ENCODE measurements around the gene C5orf46.

DNA sequence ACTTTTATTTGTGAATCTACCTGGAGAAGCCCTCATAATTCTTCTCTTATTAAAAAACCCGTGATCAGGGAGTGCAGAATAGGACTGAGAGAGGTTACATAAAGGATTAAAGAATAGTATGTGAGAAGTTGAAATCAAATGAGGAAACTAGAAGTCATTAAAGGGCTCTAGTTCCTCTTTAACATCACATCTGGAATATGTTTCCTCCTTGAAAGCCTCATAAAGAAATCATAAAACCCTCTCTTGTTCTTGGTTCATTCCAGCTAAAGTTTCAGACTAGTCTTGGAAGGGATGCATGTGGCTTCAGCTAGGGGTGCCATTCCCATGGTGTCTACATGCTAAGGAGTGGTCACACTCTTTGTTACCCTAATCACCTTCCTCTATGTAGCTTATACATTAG lies 5.7 kb upstream of the C5orf46 start:
- TF ChIP-seq, protein P1, sequence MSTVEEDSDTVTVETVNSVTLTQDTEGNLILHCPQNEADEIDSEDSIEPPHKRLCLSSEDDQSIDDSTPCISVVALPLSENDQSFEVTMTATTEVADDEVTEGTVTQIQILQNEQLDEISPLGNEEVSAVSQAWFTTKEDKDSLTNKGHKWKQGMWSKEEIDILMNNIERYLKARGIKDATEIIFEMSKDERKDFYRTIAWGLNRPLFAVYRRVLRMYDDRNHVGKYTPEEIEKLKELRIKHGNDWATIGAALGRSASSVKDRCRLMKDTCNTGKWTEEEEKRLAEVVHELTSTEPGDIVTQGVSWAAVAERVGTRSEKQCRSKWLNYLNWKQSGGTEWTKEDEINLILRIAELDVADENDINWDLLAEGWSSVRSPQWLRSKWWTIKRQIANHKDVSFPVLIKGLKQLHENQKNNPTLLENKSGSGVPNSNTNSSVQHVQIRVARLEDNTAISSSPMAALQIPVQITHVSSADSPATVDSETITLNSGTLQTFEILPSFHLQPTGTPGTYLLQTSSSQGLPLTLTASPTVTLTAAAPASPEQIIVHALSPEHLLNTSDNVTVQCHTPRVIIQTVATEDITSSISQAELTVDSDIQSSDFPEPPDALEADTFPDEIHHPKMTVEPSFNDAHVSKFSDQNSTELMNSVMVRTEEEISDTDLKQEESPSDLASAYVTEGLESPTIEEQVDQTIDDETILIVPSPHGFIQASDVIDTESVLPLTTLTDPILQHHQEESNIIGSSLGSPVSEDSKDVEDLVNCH (CRISPR knock-in tag; IDR thresholded peaks at IDR 0.05): no peak
- TF ChIP-seq MEIS2 (CRISPR knock-in tag; IDR thresholded peaks at IDR 0.05): no peak
- TF ChIP-seq TEAD3 (CRISPR knock-in tag; optimal IDR thresholded peaks at IDR 0.05; ENCODE audit: borderline replicate concordance): no peak
- no peak for TF ChIP-seq EZH2 (conservative IDR thresholded peaks at IDR 0.05; ENCODE audit: low read depth, low read length)
- TF ChIP-seq, protein P2, sequence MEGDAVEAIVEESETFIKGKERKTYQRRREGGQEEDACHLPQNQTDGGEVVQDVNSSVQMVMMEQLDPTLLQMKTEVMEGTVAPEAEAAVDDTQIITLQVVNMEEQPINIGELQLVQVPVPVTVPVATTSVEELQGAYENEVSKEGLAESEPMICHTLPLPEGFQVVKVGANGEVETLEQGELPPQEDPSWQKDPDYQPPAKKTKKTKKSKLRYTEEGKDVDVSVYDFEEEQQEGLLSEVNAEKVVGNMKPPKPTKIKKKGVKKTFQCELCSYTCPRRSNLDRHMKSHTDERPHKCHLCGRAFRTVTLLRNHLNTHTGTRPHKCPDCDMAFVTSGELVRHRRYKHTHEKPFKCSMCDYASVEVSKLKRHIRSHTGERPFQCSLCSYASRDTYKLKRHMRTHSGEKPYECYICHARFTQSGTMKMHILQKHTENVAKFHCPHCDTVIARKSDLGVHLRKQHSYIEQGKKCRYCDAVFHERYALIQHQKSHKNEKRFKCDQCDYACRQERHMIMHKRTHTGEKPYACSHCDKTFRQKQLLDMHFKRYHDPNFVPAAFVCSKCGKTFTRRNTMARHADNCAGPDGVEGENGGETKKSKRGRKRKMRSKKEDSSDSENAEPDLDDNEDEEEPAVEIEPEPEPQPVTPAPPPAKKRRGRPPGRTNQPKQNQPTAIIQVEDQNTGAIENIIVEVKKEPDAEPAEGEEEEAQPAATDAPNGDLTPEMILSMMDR (CRISPR knock-in tag; IDR thresholded peaks at IDR 0.05): no peak
- TF ChIP-seq, protein P3, sequence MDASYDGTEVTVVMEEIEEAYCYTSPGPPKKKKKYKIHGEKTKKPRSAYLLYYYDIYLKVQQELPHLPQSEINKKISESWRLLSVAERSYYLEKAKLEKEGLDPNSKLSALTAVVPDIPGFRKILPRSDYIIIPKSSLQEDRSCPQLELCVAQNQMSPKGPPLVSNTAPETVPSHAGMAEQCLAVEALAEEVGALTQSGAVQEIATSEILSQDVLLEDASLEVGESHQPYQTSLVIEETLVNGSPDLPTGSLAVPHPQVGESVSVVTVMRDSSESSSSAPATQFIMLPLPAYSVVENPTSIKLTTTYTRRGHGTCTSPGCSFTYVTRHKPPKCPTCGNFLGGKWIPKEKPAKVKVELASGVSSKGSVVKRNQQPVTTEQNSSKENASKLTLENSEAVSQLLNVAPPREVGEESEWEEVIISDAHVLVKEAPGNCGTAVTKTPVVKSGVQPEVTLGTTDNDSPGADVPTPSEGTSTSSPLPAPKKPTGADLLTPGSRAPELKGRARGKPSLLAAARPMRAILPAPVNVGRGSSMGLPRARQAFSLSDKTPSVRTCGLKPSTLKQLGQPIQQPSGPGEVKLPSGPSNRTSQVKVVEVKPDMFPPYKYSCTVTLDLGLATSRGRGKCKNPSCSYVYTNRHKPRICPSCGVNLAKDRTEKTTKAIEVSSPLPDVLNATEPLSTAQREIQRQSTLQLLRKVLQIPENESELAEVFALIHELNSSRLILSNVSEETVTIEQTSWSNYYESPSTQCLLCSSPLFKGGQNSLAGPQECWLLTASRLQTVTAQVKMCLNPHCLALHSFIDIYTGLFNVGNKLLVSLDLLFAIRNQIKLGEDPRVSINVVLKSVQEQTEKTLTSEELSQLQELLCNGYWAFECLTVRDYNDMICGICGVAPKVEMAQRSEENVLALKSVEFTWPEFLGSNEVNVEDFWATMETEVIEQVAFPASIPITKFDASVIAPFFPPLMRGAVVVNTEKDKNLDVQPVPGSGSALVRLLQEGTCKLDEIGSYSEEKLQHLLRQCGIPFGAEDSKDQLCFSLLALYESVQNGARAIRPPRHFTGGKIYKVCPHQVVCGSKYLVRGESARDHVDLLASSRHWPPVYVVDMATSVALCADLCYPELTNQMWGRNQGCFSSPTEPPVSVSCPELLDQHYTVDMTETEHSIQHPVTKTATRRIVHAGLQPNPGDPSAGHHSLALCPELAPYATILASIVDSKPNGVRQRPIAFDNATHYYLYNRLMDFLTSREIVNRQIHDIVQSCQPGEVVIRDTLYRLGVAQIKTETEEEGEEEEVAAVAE (CRISPR knock-in tag; IDR thresholded peaks at IDR 0.05; ENCODE audit: borderline replicate concordance): no peak
- TF ChIP-seq GATAD2A (CRISPR knock-in tag; IDR thresholded peaks at IDR 0.05): no peak
- TF ChIP-seq POLR2A (IDR thresholded peaks at IDR 0.05; ENCODE audit: insufficient read depth in 1 of 2, low read depth in 2 of 2, low read length in 2 of 2): no peak

All from HepG2 (cell line).